GM18858 (cell line): ENCODE results near the gene PTPRN2.

Experiments used
- ATAC-seq: cut with Tn5 transposase; IDR thresholded peaks from one replicate; pipeline ENCODE4 v1.9.1; 2021; ENCODE audit not compliant: unreplicated experiment

The PTPRN2 gene

DNA sequence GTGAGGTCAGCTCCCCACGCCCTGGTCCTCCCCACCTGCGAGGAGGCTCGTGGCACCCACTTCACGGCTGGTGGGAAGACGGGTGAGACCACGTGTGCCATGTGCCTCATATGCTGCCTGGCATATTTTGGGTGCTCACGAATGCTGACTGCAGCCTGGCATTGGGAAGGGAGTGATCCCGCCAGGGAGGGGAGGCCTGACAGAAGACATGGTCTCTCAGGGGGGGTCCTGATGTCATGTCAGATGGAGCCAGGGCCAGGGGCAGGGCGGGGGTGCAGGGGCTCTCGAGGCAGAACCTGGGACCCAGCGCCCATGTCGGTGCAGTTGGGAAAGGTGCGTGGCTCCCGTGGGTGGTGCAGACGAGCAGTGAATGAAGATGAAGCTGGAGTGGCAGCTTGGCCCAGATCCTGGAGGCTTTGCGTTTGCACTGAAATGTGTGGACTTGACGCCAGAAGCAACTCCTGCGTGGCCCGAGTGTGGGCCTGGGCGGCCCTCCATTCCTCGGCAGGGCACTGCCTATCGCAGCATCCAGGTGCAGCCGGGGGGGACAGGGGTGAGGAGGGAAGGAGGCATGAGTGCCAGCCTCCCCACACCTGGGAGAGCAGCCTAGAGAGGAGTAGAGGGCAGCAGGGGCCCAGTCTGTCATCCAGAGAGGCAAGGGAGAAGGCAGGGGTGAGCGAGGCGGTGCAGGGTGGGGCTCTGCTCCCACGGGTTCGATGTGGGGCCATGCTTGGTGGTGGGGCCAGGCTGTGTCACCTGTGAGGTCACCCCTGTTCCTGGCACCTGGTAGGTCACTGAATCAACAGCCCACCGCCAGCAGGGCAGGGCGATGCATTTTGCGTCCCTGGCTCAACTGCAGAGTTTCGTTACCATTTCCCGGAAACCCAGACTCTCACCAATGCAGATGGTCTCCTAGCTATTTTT lies 865.2 kb downstream of the PTPRN2 start:
- ATAC-seq: no peak

- no peak for ATAC-seq
Measured at GRCh38 chr7:157721468-157722136, 866.0 kb downstream of the PTPRN2 start.

DNA sequence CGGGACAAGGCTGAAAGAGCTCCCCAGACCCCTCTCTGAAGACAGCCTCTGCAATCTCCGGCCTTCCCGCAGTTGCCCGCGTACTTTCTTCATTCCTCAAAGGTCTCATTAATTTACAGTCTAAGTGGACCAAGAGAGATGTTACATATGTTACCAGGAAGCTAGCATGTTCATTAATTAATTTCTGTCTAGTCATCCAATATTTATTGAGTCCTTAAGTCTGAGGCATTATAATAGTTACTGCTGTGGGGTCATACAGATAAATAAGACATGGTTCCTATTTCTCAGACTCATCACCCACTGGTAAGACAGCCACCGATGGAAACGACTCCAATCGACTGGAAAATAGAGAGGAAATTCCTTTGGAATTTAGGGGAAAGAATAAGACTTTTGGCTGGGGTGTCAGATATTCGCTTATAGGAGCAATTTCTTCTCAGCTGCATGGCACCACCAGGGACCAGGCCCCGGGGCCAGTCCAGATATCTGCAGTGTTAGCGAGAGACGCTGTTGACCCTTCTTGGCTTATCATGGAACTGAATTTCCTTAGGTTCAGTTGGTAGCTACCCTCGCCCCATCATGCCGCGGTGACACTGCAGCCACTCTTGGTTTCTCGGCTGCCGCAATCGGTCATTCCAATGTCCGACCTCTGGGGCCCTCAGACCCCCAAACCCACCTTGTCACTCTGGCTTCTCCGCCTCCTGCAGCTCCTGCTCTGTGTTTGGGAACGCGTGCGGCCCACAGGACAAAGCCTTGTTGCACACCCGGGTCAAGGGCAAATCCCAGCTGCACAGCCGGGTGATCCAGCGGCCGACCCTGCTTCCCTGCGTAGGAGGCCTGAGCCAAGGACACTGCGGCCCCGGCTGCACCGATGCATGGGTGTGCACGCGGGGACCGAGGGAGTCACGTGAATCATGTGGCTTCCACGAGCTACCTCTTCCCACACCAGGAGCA lies 867.6 kb downstream of the PTPRN2 start:
- ATAC-seq: no peak

- ATAC-seq: no peak
Measured at GRCh38 chr7:157719008-157719682, 868.5 kb downstream of the PTPRN2 start.

DNA sequence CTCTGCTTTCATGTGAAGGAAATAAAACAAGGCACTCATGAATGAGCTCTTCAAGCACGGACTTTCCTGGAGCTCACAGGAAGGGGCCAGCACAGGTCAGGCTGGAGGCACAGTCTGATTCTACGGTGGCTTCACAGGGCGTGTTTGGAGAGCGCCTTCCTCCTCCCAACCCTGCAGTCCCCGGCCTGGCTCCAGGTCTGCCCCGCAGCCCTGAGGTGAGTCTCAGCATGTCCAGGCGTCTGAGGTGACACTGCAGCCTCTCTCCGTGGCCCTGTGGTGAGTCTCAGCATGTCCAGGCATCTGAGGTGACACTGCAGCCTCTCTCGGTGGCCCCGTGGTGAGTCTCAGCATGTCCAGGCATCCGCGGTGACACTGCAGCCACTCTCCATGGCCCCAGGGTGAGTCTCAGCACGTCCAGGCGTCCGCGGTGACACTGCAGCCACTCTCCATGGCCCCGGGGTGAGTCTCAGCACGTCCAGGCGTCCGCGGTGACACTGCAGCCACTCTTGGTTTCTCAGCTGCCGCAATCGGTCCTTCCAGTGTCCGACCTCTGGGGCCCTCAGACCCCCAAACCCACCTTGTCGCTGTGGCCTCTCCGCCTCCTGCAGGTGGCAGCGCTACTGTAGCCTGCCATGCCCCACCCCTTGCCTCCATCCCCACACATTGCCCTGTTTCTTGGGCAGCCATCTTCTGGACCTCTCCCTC lies 869.2 kb downstream of the PTPRN2 start:
- no peak for ATAC-seq

GRCh38 chr7:157717211-157718174 lies 870.1 kb downstream of the PTPRN2 start:
- no peak for ATAC-seq

- ATAC-seq: no peak
Measured at GRCh38 chr7:157715938-157716280, 871.7 kb downstream of the PTPRN2 start.

GRCh38 chr7:157715071-157715937 lies 872.3 kb downstream of the PTPRN2 start:
- no peak for ATAC-seq

GRCh38 chr7:157714166-157715070 lies 873.2 kb downstream of the PTPRN2 start:
- ATAC-seq: no peak

DNA sequence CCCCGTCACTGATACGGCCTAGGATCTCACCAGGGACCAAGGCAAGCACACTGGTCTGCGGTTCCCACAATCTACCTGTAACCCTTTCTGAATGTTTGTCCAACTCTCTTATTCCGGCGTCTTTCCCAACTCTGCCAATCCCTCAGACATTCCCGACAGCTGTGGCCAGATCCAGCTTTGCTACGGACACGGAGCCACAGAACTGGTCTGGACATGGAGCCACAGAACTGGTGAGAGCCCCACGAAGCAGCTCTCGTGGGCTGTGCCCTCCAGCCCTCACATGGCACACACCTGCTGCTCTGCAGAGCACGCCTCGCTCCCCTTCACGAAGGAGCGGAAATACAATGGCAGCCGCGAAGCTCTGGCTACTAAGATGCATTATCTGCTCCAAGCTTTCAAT lies 874.0 kb downstream of the PTPRN2 start:
- ATAC-seq: no peak

DNA sequence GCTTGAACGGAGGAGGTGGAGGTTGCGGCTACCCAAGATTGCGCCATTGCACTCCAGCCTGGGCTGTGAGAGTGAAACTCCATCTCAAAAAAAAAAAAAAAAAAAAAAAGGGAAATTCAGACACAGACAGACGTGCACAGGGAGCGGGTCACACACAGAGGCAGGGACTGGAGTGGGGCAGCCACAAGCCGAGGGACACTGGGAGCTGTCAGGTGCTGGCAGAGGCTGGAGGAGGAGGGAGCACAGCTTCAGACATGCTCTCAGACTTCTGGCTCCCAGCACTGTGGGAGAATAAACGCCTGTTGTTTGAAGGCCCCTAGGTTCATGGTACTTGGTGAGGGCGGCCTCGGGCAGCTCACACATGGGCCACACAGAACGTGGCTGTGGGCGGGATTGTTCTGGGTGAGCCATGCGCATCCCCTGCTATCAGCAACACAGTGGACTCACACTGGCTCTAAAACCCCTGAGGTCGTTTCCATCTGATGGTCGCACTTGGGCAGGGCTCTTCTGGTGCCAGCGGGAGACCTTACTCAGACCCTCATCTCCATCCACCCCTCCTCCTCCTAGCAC lies 874.9 kb downstream of the PTPRN2 start:
- ATAC-seq: no peak

GRCh38 chr7:157711353-157711888 lies 876.2 kb downstream of the PTPRN2 start:
- ATAC-seq: no peak

- no peak for ATAC-seq
Measured at GRCh38 chr7:157710396-157710795, 877.2 kb downstream of the PTPRN2 start.

GRCh38 chr7:157709531-157710251 lies 877.9 kb downstream of the PTPRN2 start:
- no peak for ATAC-seq

GRCh38 chr7:157708919-157709295 lies 878.7 kb downstream of the PTPRN2 start:
- ATAC-seq: no peak
